Omental fat pad (tissue), 4 donors: Measurements from ENCODE around the gene CLCN7. TPM values are rescaled to one million over a fixed set of nuclear protein-coding genes. Genes with fewer than 3 reads are reported as not detected.

Experiments
- ATAC-seq: fragments of 150-250 bp; one replicate; pipeline ENCODE4 v1.9.1; 2016; ENCODE audit warnings: mild to moderate bottlenecking, moderate library complexity; ENCODE audit not compliant: low FRiP score
- DNase-seq: peaks from one replicate; pipeline ENCODE4 v3.0.0-alpha.2; 2019; ENCODE audit warnings: low spot score
- total RNA-seq, 4 donors: library from RNA; depleted of rRNA; stranded (reverse); fragments of >200 nt; gene quantifications; one replicate each; pipeline ENCODE4 v1.1.0, GENCODE V29; 2016
- TF ChIP-seq, protein P1 (sequence below), 3 donors: fragments of 450-650 bp; IDR thresholded peaks; one replicate each; pipeline ENCODE4 v1.5.1; 2016 to 2017; ENCODE audit warnings: antibody characterized with exemption in 3 of 3, mild to moderate bottlenecking in 3 of 3, moderate library complexity in 2 of 3

CLCN7 gene
- total RNA-seq, 4 donors from 2014 or later = 42.6 to 62.3 (median 52.2) TPM

DNA sequence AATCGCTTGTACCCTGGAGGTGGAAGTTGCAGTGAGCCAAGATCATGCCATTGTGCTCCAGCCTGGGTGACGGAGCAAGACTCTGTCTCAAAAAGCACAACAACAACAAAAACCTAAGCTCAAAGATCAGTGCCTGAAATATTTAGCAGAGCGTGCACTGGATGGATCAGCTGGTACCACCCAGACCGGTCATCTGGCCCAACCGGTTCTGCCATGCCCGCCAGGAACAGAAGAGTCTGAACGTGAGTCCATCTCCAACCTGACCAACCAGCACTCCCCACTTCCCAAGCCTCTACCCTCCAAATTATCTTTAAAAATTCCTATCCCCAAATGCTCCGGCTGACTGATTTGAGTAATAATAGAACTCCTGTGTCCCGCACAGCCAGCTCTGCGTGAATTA is 52.8 kb downstream of the CLCN7 start:
- ATAC-seq (no peak), DNase-seq (no peak)
- TF ChIP-seq, protein P1, sequence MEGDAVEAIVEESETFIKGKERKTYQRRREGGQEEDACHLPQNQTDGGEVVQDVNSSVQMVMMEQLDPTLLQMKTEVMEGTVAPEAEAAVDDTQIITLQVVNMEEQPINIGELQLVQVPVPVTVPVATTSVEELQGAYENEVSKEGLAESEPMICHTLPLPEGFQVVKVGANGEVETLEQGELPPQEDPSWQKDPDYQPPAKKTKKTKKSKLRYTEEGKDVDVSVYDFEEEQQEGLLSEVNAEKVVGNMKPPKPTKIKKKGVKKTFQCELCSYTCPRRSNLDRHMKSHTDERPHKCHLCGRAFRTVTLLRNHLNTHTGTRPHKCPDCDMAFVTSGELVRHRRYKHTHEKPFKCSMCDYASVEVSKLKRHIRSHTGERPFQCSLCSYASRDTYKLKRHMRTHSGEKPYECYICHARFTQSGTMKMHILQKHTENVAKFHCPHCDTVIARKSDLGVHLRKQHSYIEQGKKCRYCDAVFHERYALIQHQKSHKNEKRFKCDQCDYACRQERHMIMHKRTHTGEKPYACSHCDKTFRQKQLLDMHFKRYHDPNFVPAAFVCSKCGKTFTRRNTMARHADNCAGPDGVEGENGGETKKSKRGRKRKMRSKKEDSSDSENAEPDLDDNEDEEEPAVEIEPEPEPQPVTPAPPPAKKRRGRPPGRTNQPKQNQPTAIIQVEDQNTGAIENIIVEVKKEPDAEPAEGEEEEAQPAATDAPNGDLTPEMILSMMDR (IDR thresholded peaks at IDR 0.05) = no peak

DNA sequence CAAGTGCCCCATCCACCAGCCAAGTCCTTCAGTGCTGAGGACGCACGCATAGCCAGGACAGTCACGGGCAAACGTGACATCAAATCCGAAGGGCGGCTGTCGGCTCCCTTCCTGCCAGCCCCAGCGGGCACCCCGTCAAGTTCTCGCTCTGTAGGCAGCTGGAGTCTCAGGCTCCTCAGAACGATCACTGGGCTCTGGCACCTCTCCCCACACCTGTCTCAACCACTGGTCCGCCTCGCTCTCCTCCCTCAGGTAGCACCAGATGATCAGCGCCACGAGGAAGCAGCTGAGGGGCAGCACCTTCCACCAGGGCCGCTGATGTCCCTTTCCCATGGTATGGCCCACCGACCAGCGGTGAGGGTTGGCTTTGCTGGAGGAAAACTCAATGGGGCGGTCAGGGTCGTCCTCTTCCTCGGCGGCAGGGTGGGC is 54.7 kb downstream of the CLCN7 start:
- DNase-seq = no peak
- ATAC-seq = peak; percentile 1
- TF ChIP-seq, protein P1 (IDR thresholded peaks at IDR 0.05) = no peak

DNA sequence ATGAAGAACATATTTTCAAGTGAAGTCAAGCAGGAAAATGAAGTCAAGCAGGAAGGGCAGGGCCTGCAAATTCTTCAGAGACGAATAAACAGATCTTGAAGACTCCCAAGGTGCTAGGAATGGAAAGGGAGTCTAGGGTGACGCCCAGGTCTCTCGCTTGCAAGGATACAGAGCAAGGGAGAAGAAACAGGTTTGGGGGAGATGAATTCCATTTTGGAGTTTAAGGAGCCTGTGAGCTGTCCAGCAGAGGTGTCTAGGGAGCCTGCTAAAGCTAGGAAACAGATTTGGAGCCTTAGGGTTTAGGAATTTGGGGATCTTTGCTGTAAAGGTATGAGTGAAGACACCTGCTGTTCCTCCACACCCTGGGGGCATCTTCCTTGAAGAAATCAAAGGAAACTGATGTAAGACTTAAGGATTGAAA is 58.3 kb downstream of the CLCN7 start:
- TF ChIP-seq, protein P1 (IDR thresholded peaks at IDR 0.05) = no peak
- ATAC-seq = no peak
- no peak for DNase-seq

DNA sequence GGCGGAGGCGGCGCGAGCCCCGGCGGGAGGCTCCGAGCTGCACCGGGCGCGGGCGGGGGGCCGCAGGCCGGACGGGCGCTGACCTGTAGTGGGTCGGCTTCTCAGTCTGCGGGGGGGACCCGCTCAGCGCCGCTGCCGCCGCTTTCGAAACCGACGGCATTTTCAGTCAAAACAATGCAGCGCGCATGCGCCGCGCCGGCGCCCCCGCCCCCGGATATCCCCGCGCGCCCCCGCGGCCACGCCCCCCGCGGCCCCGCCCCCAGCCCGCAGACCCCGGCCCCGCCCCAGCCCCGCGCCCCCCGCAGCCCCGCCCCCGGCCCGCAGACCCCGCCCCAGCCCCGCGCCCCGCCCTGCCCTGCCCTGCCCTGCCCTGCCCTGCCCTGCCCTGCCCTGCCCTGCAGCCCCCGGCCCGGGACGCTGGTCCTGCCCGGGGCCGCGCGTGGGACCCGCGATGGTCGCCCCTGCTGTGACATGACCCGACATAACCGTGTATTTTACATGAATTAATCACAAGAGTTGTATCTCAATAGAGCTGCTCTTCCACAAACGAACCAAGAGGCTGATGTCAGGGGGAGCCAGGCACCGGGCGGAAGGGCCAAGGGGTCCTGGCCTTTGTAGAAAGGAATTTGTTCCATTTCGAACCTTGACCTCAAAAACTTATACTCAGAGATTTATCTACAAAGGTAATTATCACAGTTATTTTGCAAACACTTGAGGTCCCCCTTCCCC is 60.1 kb downstream of the CLCN7 start, which contains the start of gene UNKL:
Gene UNKL, minus strand, starts transcription at position 173 of the 729 bp plus-strand sequence. Its CDS starts 13 bp downstream, at position 160.
- peak; percentile 37 for DNase-seq
- TF ChIP-seq, protein P1 (IDR thresholded peaks at IDR 0.05) = no peak
- ATAC-seq = peak; percentile 62

DNA sequence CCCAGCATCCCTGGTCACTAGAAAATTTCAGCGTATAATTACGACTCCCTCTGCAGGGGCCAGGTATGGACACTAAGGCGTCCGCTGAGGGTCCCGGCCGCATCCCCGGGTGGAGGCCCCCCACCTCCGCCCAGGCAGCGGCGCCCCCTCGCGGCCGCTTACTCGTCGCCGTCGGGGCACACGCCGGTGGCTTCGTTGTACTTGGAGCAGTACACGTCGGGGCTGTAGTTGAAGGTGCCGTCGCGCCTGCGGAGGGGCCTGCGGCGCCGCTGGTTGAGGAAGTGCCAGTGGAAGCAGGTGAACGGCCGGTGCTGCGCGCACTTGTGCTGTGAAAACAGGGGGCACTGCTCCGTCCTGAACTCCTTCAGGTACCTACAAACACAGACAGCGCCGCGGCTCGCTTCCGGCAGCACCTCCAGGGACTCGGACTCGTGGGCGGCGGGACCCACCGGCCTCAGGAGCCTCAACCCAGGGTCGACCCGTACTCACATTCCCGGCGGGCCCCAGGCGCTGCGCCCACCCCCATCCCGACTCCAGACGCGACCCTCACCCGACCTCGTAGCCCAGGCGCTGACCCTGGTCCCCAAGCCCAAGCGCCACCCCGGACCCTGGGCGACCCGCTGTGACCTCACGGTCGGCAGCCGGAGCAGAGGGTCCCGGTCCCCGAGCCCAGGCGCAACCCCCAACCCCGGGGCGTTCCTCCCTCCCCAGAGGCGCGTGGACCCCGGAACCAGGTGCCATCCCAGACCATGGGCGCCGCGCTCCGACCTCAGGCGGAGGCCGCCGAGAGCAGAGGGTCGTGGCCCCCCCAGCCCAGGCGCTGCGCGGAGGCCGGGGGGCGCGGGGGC is 60.9 kb downstream of the CLCN7 start:
- TF ChIP-seq, protein P1 (IDR thresholded peaks at IDR 0.05) = peak in 1 of 3 donors; percentile 2
- peak; percentile 57 for ATAC-seq
- DNase-seq = no peak

DNA sequence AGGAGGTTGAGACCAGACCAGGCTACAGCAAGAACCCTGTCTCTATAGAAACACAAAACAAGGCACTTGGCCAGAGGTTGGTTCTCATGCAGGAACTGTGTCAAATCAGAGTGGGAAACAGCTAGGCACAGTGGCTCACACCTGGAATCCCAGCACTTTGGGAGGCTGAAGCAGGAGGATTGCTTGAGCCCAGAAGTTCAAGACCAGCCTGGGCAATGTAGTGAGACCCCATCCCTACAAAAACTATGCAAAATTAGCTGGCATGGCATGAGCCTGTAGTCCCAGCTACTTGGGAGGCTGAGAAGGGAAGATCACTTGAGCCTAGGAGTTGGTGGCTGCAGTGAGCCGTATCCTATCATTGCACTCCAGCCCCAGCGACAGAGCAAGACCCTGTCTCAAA is 62.0 kb downstream of the CLCN7 start:
- DNase-seq (no peak), ATAC-seq (no peak)
- TF ChIP-seq, protein P1 (IDR thresholded peaks at IDR 0.05) = no peak
